ENCODE measurements around the gene C1QTNF9. TPM values are rescaled to one million over a fixed set of nuclear protein-coding genes. Genes with fewer than 3 reads are reported as not detected.
"Not testable (repeated sequence)": the region's sequence is repeated elsewhere in the genome, so short reads cannot be mapped to it uniquely, and the experiment has no call there.

C1QTNF9 gene
- total and polyA plus RNA-seq, 4 experiments from 2014 or later = not detected

GRCh38 chr13:24341439-24341838 lies 32.1 kb downstream of the C1QTNF9 start:
- DNase-seq = no peak
- intact Hi-C loops (cut with micrococcal nuclease) = no loop called here
- no peaks in the 10 kb centered on the region for H3K9me3 ChIP-seq (ENCODE audit: control insufficient read depth in 1 of 2, low read length in 2 of 2)
- no peak overlapping the region for H3K4me3 ChIP-seq (ENCODE audit: low read length in 2 of 2)
- peaks cover 0 to under 1% (median 0%) of the 10 kb centered on the region in 8 donors for H3K9me3 Mint-ChIP-seq
- H3K36me3 ChIP-seq (ENCODE audit: insufficient read depth, low read length) = no peaks in the 10 kb centered on the region
- ChIA-PET POLR2A (ENCODE audit: partially characterized antibody) (no interaction called here), CTCF (ENCODE audit: partially characterized antibody) (interaction anchor here (0.5 kb wide), 1 partner anchor 610 kb away, joined by 3 read pairs; no protein-coding TSS in a partner anchor)
- no peak overlapping the region for H3K4me3 Mint-ChIP-seq
- H3K4me1 ChIP-seq (ENCODE audit: insufficient read depth, low read length) = no peaks in the 10 kb centered on the region
- H3K4me1 Mint-ChIP-seq = no peaks in the 10 kb centered on the region
- H3K27ac ChIP-seq (ENCODE audit: low read depth, low read length) = no peak overlapping the region
- peaks cover 1% of the 10 kb centered on the region in 2 donors for H3K27me3 Mint-ChIP-seq
- no peak overlapping the region for H3K27ac Mint-ChIP-seq
- H3K27me3 ChIP-seq (ENCODE audit: insufficient read depth, low read length) = no peaks in the 10 kb centered on the region
- H3K36me3 Mint-ChIP-seq = peaks cover 0 to 4% of the 10 kb centered on the region in 2 donors

GRCh38 chr13:24348385-24348784 lies 39.0 kb downstream of the C1QTNF9 start:
- H3K9me3 ChIP-seq (ENCODE audit: control insufficient read depth in 1 of 2, low read length in 2 of 2) = no peaks in the 10 kb centered on the region
- no peak for DNase-seq
- no peaks in the 10 kb centered on the region for H3K36me3 Mint-ChIP-seq
- no peak overlapping the region for H3K27ac ChIP-seq (ENCODE audit: low read depth, low read length)
- CTCF ChIA-PET (ENCODE audit: partially characterized antibody) = no interaction called here
- H3K4me3 ChIP-seq (ENCODE audit: low read length in 2 of 2) = no peak overlapping the region
- no peak overlapping the region for H3K27ac Mint-ChIP-seq
- H3K4me1 ChIP-seq (ENCODE audit: insufficient read depth, low read length) = no peaks in the 10 kb centered on the region
- H3K27me3 Mint-ChIP-seq = no peaks in the 10 kb centered on the region
- no peaks in the 10 kb centered on the region for H3K4me1 Mint-ChIP-seq
- H3K9me3 Mint-ChIP-seq = peaks cover 0 to 6% (median 0%) of the 10 kb centered on the region in 8 donors
- H3K27me3 ChIP-seq (ENCODE audit: insufficient read depth, low read length) = no peaks in the 10 kb centered on the region
- intact Hi-C loops (cut with micrococcal nuclease) = no loop called here
- H3K4me3 Mint-ChIP-seq = no peak overlapping the region
- H3K36me3 ChIP-seq (ENCODE audit: insufficient read depth, low read length) = no peaks in the 10 kb centered on the region
- POLR2A ChIA-PET (ENCODE audit: partially characterized antibody) = no interaction called here

GRCh38 chr13:24348797-24349515 lies 39.6 kb downstream of the C1QTNF9 start:
- intact Hi-C loops (cut with micrococcal nuclease) = no loop called here
- Mint-ChIP-seq H3K36me3 (no peaks in the 10 kb centered on the region), H3K9me3 (peaks cover 0 to 6% (median 0%) of the 10 kb centered on the region in 8 donors), H3K4me1 (no peaks in the 10 kb centered on the region), H3K27ac (no peak overlapping the region), H3K4me3 (no peak overlapping the region), H3K27me3 (no peaks in the 10 kb centered on the region)
- Histone ChIP-seq H3K27me3 (ENCODE audit: insufficient read depth, low read length) (no peaks in the 10 kb centered on the region), H3K4me3 (ENCODE audit: low read length in 2 of 2) (no peak overlapping the region), H3K27ac (ENCODE audit: low read depth, low read length) (no peak overlapping the region), H3K9me3 (ENCODE audit: control insufficient read depth in 1 of 2, low read length in 2 of 2) (no peaks in the 10 kb centered on the region), H3K36me3 (ENCODE audit: insufficient read depth, low read length) (no peaks in the 10 kb centered on the region), H3K4me1 (ENCODE audit: insufficient read depth, low read length) (no peaks in the 10 kb centered on the region)
- no peak for DNase-seq
- ChIA-PET POLR2A (ENCODE audit: partially characterized antibody) (no interaction called here), CTCF (ENCODE audit: partially characterized antibody) (no interaction called here)

- H3K27ac Mint-ChIP-seq = peak overlapping the region in 1 of 7 donors; percentile 10
- H3K9me3 Mint-ChIP-seq; H3K4me3 ChIP-seq (ENCODE audit: low read length in 2 of 2); POLR2A ChIA-PET (ENCODE audit: partially characterized antibody); H3K36me3 ChIP-seq (ENCODE audit: insufficient read depth, low read length); H3K27me3 Mint-ChIP-seq; H3K4me1 ChIP-seq (ENCODE audit: insufficient read depth, low read length); H3K9me3 ChIP-seq (ENCODE audit: control insufficient read depth in 1 of 2, low read length in 2 of 2); H3K4me3 Mint-ChIP-seq; H3K27ac ChIP-seq (ENCODE audit: low read depth, low read length); H3K36me3 Mint-ChIP-seq; intact Hi-C loops (cut with micrococcal nuclease); DNase-seq; H3K4me1 Mint-ChIP-seq; H3K27me3 ChIP-seq (ENCODE audit: insufficient read depth, low read length); CTCF ChIA-PET (ENCODE audit: partially characterized antibody): not testable (repeated sequence)
Observed at GRCh38 chr13:24349778-24350664, 40.6 kb downstream of the C1QTNF9 start.

- no peaks in the 10 kb centered on the region for H3K36me3 Mint-ChIP-seq
- no peaks in the 10 kb centered on the region for H3K4me1 Mint-ChIP-seq
- no peak overlapping the region for H3K4me3 Mint-ChIP-seq
- no peaks in the 10 kb centered on the region for H3K27me3 Mint-ChIP-seq
- Histone ChIP-seq H3K9me3 (ENCODE audit: control insufficient read depth in 1 of 2, low read length in 2 of 2) (no peaks in the 10 kb centered on the region), H3K4me1 (ENCODE audit: insufficient read depth, low read length) (no peaks in the 10 kb centered on the region), H3K36me3 (ENCODE audit: insufficient read depth, low read length) (no peaks in the 10 kb centered on the region), H3K27ac (ENCODE audit: low read depth, low read length) (no peak overlapping the region), H3K27me3 (ENCODE audit: insufficient read depth, low read length) (no peaks in the 10 kb centered on the region), H3K4me3 (ENCODE audit: low read length in 2 of 2) (no peak overlapping the region)
- intact Hi-C loops (cut with micrococcal nuclease) = no loop called here
- DNase-seq = no peak
- peaks cover 0 to 5% (median 0%) of the 10 kb centered on the region in 8 donors for H3K9me3 Mint-ChIP-seq
- ChIA-PET POLR2A (ENCODE audit: partially characterized antibody) (no interaction called here), CTCF (ENCODE audit: partially characterized antibody) (no interaction called here)
- H3K27ac Mint-ChIP-seq = no peak overlapping the region
Observed at GRCh38 chr13:24351423-24351822, 42.0 kb downstream of the C1QTNF9 start.

GRCh38 chr13:24353736-24354135 lies 44.4 kb downstream of the C1QTNF9 start:
- no peaks in the 10 kb centered on the region for H3K4me1 ChIP-seq (ENCODE audit: insufficient read depth, low read length)
- no peak for DNase-seq
- CTCF ChIA-PET (ENCODE audit: partially characterized antibody) = no interaction called here
- no peaks in the 10 kb centered on the region for H3K36me3 ChIP-seq (ENCODE audit: insufficient read depth, low read length)
- POLR2A ChIA-PET (ENCODE audit: partially characterized antibody) = no interaction called here
- H3K36me3 Mint-ChIP-seq = no peaks in the 10 kb centered on the region
- no peak overlapping the region for H3K27ac Mint-ChIP-seq
- intact Hi-C loops (cut with micrococcal nuclease) = no loop called here
- H3K4me1 Mint-ChIP-seq = no peaks in the 10 kb centered on the region
- no peaks in the 10 kb centered on the region for H3K9me3 ChIP-seq (ENCODE audit: control insufficient read depth in 1 of 2, low read length in 2 of 2)
- no peak overlapping the region for H3K4me3 ChIP-seq (ENCODE audit: low read length in 2 of 2)
- H3K27me3 Mint-ChIP-seq = no peaks in the 10 kb centered on the region
- no peaks in the 10 kb centered on the region for H3K27me3 ChIP-seq (ENCODE audit: insufficient read depth, low read length)
- H3K4me3 Mint-ChIP-seq = no peak overlapping the region
- no peak overlapping the region for H3K27ac ChIP-seq (ENCODE audit: low read depth, low read length)
- H3K9me3 Mint-ChIP-seq = no peaks in the 10 kb centered on the region

- Histone ChIP-seq H3K4me1 (ENCODE audit: insufficient read depth, low read length) (no peaks in the 10 kb centered on the region), H3K4me3 (ENCODE audit: low read length in 2 of 2) (no peak overlapping the region), H3K36me3 (ENCODE audit: insufficient read depth, low read length) (no peaks in the 10 kb centered on the region), H3K27ac (ENCODE audit: low read depth, low read length) (no peak overlapping the region), H3K9me3 (ENCODE audit: control insufficient read depth in 1 of 2, low read length in 2 of 2) (no peaks in the 10 kb centered on the region), H3K27me3 (ENCODE audit: insufficient read depth, low read length) (no peaks in the 10 kb centered on the region)
- intact Hi-C loops (cut with micrococcal nuclease) = no loop called here
- no peaks in the 10 kb centered on the region for H3K27me3 Mint-ChIP-seq
- ChIA-PET CTCF (ENCODE audit: partially characterized antibody) (no interaction called here), POLR2A (ENCODE audit: partially characterized antibody) (no interaction called here)
- H3K4me1 Mint-ChIP-seq = no peaks in the 10 kb centered on the region
- no peak for DNase-seq
- H3K36me3 Mint-ChIP-seq = no peaks in the 10 kb centered on the region
- no peak overlapping the region for H3K27ac Mint-ChIP-seq
- H3K9me3 Mint-ChIP-seq = no peaks in the 10 kb centered on the region
- H3K4me3 Mint-ChIP-seq = no peak overlapping the region
Observed at GRCh38 chr13:24355103-24355502, 45.7 kb downstream of the C1QTNF9 start.
